Amygdala (tissue), 56 donors: ENCODE measurements around the gene PRKCQ.
"Not testable (repeated sequence)": the region's sequence is repeated elsewhere in the genome, so short reads cannot be mapped to it uniquely, and the experiment has no call there.

ENCODE experiments used
- DNase-seq, 56 donors: peaks; one replicate each; lab custom pipeline; 2025; lab: John Stamatoyannopoulos, UW

The PRKCQ gene

DNA sequence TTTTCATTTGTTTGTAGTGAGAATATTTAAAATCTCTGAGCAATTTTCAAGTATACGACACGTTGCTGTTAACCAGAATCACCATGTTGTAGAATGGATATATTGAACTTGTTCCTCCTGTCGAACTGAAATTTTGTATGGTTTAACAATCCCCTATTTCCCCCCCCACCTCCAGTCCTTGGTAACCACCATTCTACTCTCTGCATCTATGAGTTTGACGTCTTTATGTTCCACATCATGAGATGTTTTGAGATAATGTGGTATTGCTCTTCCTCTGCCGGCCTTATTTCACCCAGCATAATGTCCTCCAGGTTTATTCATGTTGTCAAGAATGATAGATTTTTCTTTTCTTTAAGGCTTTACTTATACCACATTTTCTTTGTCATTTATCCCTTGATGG is 17.4 kb upstream of the PRKCQ start:
- no peak for DNase-seq

DNA sequence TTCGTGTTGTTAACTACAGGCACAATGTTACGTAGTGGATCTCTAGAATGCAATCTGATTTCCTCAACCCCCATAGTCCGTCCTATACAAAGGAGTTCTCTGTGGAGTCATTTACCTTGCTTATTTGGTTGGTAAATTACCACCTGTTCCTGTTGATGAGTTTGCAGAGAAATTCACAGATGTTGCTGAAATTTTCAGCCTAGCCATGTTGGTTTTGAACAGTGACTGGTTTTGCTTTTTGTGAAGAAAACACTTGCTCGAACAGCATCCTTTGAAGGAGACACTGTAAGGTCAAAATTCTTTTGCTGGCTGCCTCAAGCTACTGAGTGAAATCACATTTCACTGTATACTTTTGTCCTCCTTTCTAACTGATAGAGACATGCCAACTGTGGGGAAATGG is 15.4 kb upstream of the PRKCQ start:
- DNase-seq, result no peak

DNA sequence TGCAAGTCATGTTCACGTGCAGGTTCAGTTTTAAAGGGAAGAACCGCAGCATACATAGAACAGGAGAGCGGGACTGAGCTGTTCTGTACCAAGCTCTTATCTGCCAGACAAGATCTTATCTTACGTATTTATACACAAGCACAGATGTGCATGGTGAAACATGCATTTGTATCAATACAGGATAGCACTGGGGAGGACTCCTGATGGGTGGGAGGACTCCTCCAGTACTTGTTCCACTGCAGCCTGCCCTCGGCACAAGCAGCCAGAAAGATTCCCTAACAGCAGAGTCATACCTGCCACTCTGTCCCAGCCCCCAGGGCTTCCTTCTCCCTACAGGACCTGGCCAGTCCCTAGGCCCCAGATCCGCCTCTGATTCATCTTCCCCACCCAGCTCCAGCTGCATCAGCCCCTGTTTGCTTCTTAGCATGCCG is 13.2 kb upstream of the PRKCQ start:
- DNase-seq, result no peak

DNA sequence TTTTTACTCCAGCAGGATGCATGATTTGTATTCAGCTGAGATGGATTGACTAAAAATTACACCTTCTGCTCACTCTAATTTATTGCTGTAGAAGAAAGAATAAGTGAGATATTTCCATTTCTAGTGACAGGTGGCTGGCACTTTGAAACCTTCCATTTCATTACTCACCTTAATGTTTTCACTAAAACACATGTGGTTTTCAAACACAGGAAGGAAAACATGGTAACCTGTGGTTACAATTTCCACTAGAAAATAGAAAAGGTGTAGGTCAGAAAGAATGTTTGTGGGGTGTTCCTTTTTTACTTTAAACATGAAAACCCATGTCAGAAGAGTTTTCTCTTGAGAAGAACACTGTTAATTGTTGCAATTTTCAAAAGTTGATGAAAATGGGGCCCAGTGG is 12.0 kb upstream of the PRKCQ start:
- no peak for DNase-seq

DNA sequence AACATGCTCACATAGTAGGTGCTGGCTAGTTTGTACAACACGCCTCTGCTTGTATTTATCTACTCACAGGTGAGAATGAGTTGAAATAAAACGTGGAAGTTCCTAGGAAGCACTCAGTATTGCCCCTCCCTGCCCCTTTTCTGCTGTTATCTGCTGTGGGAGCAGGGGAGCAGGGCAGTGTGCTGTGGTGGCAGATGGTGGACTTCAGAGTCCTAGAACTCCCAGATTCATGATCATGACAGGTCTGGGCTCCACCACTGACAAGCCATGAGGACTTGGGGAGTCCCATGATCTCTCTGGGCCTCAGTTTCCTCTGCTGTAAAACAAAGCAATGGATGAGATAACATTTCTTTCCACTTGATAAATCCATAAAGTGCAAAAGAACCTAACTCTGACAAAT is 11.6 kb upstream of the PRKCQ start:
- no peak for DNase-seq

DNA sequence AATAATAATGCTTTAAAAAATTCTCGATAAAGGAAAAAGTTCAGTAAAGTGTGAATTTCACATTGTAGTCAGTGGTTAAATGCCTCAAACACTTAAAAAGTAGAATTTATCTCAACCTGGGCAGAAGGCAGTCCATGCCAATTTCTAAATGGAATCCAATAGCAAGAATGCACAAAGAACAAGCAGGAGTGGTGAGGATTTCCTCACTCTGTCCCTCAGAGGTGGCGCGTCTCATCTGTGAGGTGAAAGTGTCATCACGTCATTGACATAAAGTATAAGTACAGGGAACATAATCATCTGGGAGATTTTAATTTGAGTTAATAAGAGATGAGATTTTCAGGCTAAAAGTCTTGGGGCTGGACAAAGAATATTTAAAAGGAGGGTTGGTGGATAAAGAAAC is 10.0 kb upstream of the PRKCQ start:
- DNase-seq, result no peak

DNA sequence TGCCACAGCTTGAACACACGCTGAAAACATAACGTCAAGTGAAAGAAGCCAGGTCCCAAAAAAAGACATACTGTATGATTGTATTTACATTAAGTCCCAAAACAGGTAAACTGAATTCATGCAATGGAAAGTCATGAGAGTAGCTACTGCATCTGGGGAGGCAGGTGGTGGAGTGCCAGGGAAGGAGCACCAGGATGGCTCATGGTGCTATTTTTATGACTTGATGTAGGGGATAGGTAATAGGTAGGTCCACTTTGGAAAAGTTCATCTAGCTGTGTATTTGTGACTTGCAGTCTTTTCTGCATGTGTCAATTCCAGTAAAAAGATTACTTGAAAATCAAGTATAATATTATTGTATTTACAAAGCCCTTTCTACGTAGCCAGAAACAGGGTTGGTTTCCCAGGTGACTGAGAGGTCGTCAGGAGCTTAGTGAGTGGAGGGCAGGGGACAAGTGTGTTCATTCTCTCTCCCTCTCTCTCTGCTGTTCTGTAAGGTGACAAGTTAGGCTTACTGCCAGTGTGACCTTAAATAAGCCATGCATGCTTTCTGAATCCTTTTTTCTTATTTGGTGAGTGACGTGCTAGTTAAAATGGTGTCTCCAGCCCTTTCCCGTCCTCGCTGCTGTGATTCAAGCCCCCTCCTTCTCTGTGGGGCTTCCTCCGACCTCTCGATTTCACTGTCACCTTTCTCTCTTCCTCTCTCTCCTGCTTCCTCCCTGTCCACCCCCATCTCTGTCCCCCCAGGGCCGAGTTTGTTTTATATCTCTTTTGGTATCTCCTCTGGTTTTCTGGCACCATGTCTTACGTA is 9.4 kb upstream of the PRKCQ start:
- DNase-seq, result no peak

DNA sequence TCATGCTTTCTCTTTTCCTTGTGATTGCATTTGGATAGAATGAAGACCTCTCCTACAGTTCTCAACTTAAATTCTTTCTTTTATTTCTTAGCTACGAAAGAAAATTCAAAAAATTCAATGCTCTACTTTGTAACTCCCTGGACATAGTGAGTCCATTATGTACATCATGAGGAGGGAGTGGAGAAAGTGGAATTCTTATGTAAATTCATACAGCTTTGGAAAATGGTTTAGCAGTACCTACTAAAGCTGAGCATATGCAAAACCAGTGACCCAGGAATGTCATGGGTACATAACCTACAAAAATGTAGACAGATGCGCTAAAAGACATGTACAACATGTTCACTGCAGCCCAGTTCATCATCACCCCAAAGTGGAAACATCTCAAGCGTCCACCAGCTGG is 8.8 kb upstream of the PRKCQ start:
- DNase-seq, result no peak

DNA sequence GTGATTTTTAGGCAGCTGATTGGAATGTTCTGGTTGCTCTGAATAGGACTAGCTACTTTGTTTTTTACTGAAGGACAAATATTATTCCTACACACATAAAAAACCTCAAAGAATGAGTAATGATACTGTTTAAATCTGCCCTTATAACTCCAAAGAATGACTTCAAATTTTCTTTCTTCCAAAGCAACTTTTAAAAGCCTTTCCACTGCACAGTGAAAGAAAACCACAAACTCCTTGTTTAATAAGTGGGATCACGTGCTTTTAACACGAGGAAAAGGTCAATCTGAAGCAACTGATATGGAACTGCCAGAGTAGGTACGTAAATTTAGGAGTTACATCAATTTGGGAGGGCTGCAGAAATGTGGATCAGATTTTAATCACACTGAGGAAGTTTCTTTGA is 8.0 kb upstream of the PRKCQ start:
- no peak for DNase-seq

DNA sequence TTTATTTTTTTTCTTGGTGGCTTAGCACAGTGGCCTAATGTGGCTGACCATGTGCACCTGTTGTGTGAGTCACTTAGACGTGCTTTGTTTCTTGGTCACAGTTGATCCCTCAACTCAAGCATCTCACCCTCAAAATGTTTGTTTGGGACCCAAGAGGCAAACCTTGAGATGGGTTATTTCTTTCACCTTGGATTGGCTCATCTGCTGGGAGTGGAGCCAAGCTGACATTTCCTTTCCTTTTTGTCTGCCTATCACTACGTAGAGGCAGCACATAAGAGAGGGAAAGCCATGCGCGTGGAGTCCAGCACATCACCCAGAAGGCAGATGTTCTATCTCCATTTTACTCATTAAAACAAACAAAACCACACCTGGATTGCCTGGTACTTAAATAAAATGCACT is 6.4 kb upstream of the PRKCQ start:
- no peak for DNase-seq

DNA sequence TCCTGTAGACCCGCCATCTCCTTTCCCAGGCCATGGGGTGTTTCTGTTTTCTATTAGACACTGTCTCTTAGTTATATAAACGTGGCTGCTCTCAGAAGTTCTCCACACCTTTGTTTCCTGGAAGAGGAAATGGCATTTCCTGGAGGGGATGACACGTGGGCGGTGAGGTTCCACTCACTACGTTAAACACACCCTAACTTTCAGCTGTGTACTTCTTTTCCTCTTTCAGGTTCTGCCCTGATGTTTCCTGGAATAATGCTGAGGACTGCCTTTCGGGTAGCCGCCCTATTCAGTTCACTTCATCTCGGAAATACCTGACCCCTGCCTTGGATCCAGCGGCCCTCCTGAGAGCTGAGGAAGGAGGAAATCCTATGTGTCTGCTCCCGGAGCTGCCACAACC is 3.4 kb upstream of the PRKCQ start:
- no peak for DNase-seq

DNA sequence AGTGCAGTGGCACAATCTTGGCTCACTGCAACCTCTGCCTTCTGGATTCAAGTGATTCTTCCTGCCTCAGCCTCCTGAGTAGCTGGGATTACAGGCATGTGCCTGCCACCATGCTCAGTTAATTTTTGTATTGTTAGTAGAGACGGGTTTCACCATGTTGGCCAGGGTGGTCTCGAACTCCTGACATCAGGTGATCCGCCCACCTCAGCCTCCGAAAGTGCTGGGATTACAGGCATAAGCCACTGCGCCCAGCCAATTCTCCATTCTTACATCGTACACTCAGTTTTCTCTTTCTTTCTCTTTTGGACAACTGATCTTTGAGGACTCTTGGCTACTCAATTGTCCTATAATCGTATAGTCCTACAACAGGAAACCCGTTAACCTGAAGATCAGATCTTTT is 2.8 kb upstream of the PRKCQ start:
- not testable (repeated sequence) for DNase-seq

DNA sequence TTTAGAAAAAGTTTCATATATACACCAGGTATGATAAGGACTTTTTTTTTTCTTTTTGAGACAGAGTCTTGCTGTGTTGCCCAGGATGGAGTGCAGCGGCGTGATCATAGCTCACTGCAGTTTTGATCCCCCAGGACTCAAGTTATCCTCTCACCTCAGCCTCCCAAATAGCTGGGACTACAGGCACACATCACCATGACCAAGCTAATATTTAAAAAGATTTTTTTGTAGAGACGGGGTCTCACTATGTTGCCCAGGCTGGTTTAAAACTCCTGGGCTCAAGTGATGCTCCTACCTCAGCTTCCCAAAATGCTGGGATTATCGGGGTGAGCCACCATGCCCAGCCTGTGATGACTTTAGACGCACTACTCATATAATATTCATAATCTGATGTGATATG is 2.2 kb upstream of the PRKCQ start:
- DNase-seq, result no peak

DNA sequence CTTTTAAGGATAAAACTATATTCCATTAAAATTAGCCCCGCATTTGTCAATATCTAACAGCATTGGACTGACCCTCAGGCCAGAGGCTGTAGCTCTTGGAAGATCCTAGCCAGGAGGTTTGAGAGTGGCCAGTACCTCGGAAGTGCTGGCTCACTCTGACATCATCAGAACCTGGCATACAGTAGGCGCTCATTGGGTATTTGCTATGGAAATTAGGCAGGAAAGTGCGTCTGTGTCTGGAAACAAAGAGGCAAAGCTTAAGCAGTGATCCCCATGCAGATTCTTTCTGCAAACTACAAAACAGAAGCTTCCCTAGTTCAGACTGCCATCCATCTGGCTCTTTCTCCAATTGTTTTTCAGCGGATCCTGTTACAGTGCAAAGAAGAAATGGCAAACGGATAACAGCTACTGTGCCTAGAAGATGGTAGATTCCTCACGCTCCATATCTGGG is 1.7 kb upstream of the PRKCQ start:
- DNase-seq, result peak in 3 of 56 donors; percentile 12 to 23 (median 19)

DNA sequence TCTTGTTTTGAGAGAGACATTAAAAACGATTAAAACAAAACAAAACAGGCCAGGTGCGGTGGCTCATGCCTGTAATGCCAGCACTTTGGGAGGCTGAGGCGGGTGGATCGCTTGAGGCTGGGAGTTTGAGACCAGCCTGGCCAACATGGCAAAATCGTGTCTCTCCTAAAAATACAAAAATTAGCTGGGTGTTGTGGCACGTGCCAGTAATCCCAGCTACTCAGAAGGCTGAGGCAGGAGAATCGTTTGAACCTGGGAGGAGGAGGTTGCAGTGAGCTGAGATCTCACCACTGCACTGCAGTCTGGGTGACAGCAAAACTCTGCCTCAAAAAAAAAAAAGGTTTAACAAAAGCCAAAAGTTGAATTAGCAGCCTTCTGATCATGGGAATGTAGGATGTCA is 1.1 kb upstream of the PRKCQ start:
- DNase-seq, result peak in 1 of 56 donors; percentile 19

DNA sequence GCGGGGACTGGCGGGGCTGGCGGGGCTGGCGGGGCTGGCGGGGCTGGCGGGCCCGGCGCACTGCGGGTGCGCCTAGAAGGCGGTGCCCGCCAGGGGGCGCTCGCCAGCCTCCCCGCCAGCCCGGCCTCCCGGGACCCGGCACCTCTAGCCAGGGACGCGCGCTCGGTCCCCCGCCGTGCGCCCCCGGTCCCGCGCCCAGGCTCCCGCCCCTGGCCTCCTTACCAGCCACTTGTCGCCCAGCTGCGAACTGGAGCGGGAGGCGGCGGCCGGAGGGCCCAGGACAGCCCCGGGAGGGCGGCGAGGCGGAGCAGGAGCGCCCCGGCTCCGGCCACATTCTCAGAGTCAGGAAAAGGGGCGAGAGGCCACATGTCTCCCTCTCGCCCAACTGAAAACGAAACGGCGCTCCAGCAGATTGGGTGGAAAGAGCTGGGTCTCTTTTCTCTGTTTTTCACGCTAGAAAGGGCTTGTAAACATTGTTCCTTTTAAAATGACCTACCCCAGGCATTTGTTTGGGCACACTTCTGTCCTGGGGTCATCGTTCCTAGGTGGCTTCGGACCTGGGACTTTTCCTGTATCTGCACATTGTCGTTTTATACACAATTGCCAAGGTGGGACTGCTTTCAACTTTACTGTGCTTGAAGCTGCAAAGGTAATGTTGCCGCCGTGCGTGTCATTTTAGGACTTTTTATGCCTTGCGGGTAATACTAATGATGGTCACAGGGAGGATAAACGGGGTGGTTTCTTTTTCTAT is 378 bp upstream of the PRKCQ start:
- DNase-seq, result peak in 54 of 56 donors; percentile 21 to 90 (median 73)

DNA sequence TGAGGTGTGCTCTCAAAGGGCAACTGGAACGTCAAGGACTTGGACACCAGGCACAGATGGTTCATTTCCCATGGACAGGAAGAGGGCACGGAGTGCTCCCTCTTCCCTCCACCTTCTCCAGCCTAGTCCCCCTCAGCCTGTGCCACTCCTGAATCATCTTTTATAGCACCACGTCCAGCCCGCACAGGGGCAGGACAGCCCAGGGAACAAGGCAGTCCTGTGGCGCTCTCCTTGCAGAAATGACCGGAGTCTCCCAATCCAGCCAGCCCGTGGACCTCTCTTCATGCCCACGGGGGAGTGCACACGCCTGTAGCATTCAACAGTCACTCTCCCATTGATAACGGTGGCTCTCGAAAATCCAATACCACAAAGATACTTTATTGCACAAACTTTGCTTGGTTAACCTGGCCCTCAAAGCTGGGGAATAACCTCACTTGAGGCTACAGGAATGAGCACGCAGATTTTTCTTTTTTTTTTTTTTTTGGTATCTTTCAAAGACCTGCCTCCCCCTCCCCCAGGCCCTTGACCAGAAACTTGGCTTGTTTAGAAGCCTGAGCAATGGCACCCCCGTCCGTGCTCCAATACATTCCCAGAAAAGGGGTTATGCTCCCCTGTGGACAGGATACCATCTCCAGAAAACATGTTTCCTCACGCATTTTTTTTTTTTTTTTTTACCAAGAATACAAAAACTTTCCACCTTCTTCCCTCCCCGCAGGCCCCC is 733 bp downstream of the PRKCQ start:
- peak in 3 of 56 donors; percentile 13 to 21 (median 15) for DNase-seq

DNA sequence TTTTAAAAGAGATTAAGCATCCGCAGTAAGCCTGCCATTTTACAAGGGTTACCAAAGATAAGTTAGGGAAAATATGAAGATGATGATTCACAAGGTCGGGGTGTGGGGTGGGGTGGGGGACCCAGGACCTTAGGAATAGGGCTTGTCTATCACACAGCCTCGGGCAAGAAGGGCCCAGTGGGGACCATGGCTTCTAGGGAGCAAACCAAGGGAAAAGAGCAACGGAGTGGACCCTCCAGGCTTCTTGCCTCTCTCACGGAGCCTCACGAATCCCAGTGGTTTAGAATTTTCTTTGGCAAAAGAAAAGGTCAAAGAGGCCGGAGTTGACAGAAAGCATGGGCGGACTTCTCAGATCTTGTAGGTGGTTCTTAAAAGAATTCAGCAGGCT is 1.3 kb downstream of the PRKCQ start:
- no peak for DNase-seq

DNA sequence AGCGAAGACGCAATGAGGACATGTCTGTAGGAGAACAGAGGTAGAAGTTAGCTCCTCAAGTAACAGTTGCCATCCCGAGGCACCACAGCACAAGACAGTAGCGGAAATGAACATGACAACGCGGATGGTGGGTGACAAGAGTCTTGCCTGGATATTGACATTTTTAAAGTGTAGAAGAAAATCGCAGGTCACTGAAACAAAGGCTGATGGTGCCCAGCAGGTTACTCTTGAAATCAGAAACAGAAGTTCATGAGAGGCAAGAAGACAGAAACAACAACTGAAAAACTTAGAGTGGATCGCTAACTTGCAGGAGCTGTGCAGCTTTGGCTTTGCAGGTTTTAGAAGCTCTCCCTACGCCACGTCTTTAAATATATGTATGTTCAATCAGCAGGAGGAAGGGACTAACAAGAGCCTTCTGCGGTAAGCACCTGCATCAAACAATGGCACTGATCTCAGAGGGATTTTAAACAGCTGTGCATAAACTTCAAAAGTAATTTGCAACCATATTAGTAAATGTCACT is 1.8 kb downstream of the PRKCQ start:
- DNase-seq, result no peak

DNA sequence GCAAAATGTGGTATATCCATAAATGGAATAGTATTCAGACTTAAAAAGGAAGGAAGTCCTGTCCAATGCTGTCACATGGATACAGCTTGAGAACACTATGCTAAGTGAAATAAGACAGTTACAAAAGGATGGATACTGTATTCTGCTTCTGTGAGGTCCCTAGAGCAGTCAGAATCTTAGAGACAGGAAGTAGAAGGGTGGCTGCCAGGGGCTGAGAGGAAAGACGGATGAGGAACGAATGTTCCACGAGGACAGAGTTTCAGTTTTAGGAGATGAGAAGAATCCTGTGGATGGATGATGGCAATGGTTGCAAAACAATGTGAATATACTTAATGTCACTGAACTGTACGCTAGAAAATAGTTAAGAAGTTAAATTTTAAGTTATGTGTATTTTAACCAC is 3.8 kb downstream of the PRKCQ start:
- DNase-seq, result no peak

DNA sequence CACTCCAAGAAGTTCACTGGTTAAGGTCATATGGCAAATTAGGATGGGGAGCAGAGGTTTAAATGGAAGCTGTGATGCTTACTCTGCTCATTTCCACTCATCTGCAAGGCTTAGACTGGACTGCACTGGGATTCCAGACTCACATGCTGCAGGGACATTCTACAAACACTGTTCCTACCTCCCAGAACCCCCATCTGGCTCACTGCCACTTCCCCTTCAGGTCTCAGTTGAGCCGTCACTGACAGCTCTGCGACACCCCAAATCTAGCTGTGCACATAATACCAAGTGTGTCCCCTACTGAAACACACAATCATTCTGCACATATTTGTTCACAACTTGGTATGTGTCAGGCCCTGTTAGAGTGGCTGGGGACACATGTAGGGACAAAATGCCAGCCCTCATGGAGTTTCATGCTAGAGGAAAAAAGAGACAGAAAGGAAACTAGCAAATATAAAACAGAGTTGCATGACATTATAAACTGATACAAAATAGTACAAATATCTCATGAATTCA is 5.4 kb downstream of the PRKCQ start:
- DNase-seq, result no peak
